HUES64 (cell line): ENCODE data around the gene PKD1L1.

Experiments
- H3K27ac ChIP-seq: 2 replicates; pipeline ENCODE4 v1.7.0; 2013; ENCODE audit warnings: low read depth, low read length, inconsistent platforms
- H3K27me3 ChIP-seq: 2 replicates; pipeline ENCODE4 v1.6.1; 2013; ENCODE audit warnings: mild to moderate bottlenecking, low read length; ENCODE audit not compliant: insufficient read depth
- H3K36me3 ChIP-seq: 2 replicates; pipeline ENCODE4 v1.6.1; 2013; ENCODE audit warnings: mild to moderate bottlenecking, low read length; ENCODE audit not compliant: insufficient read depth
- H3K4me1 ChIP-seq: 2 replicates; pipeline ENCODE4 v1.6.1; 2013; ENCODE audit warnings: mild to moderate bottlenecking, low read length, moderate library complexity; ENCODE audit not compliant: insufficient read depth
- H3K4me3 ChIP-seq: 2 replicates; pipeline ENCODE4 v1.5.1; 2013; ENCODE audit warnings: mild to moderate bottlenecking, low read length, moderate library complexity
- H3K9ac ChIP-seq: 2 replicates; pipeline ENCODE4 v1.6.1; 2013; ENCODE audit warnings: mild to moderate bottlenecking, low read depth, low read length
- H3K9me3 ChIP-seq: 2 replicates; pipeline ENCODE4 v1.6.1; 2013; ENCODE audit warnings: low read depth, low read length; ENCODE audit not compliant: insufficient read depth
- WGBS: fragments of 150-250, 120-280 bp; methylation state at CpG from one replicate; pipeline ENCODE4 v1.1.7; 2013; ENCODE audit warnings: missing lambda C conversion rate; 5-methylcytosine and 5-hydroxymethylcytosine counted together

The PKD1L1 gene

DNA sequence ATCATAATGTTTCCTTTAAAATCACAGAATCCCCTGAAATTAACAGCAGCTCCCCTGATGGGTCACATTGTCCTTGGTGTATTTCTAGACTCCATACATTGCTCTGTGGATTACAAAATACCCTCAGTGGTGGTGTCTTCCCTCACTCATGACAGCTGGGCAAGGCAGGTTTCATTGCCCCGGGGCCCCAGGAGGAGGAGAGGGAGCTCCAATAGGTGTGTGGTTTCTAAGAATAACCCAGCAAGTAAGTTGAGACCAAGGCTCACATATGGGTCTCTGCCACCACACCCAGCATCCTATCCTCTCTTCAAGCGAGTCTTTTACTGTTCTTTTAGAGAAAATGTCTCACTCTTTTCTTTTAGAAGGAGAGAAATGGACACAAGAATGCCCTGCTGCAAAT, 63.6 kb downstream of the PKD1L1 start:
- Histone ChIP-seq H3K27ac (no peak overlapping the region), H3K4me3 (no peak overlapping the region), H3K9me3 (no peaks in the 10 kb centered on the region), H3K9ac (no peak overlapping the region), H3K4me1 (no peaks in the 10 kb centered on the region), H3K27me3 (no peaks in the 10 kb centered on the region), H3K36me3 (no peaks in the 10 kb centered on the region)
- WGBS, result 88% methylated on average over 1 of the region's 2 CpGs

DNA sequence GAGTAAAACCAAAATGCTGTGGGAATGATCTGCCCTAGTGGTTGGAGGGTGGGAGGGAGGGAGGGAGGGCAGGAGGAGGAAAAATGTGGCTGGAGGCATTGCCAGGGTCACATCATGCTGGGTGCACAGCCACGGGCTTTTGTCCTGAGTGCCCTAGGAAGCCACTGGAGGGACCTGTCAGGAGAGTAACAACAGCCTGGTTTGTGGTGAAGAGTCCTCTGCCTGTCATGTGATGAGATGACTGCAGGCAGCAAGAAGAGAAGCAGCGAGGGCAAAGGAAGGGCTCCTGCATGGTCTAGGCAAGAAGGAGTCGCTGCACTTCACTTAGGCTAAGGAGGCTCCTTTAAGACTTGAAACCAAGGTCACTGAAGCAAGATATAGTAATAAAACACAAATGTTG, 65.6 kb downstream of the PKD1L1 start:
- H3K9ac ChIP-seq, result no peak overlapping the region
- H3K27ac ChIP-seq, result no peak overlapping the region
- H3K36me3 ChIP-seq, result no peaks in the 10 kb centered on the region
- H3K27me3 ChIP-seq, result no peaks in the 10 kb centered on the region
- H3K4me3 ChIP-seq, result no peak overlapping the region
- H3K4me1 ChIP-seq, result no peaks in the 10 kb centered on the region
- WGBS, result 86% methylated on average over 3 of the region's 3 CpGs
- H3K9me3 ChIP-seq, result no peaks in the 10 kb centered on the region

DNA sequence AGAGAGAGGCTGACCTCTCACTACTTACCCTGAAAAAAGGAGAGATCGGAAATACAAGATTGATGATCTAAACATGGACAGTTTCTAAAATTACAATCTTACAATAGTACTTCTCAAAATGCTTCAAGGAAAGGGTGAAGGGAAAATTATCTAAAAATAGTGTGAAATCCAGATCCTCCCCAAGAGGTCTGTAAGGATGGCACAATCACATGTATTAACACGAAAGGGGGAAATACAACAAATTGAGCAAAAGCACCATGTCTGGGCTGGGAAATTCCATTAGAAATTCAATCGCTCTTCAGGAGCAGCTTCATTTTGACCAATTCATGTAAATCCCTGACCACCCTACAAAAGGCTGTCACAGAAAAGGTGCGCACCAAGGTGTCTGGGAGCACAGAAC, 67.0 kb downstream of the PKD1L1 start:
- Histone ChIP-seq H3K9me3 (no peaks in the 10 kb centered on the region), H3K9ac (no peak overlapping the region), H3K27ac (no peak overlapping the region), H3K27me3 (no peaks in the 10 kb centered on the region), H3K4me1 (no peaks in the 10 kb centered on the region), H3K36me3 (no peaks in the 10 kb centered on the region), H3K4me3 (no peak overlapping the region)
- WGBS, result 91% methylated on average over 3 of the region's 4 CpGs

DNA sequence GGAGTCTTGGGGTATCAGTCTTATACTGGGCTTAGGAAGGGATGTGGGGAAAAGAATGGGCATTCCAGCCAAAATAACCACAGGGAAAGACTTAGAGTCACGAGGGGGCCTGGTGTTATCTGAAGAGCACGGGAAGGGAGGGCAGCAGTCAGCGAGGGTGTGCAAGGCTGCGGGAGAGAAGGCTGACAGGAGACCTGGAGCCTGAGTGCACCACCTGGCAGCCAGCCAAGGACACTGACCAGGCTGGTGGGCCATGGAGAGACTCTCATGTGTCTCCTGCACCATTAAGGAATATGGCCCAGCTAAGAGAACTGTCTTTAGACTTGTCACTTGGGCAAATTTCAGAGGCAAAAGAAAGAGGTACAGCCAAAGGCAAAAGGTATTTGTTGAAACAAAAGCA, 69.6 kb downstream of the PKD1L1 start:
- H3K9ac ChIP-seq, result no peak overlapping the region
- no peaks in the 10 kb centered on the region for H3K27me3 ChIP-seq
- H3K4me1 ChIP-seq, result no peaks in the 10 kb centered on the region
- H3K9me3 ChIP-seq, result no peaks in the 10 kb centered on the region
- WGBS, result 88% methylated on average over 4 of the region's 4 CpGs
- H3K36me3 ChIP-seq, result no peaks in the 10 kb centered on the region
- no peak overlapping the region for H3K4me3 ChIP-seq
- H3K27ac ChIP-seq, result no peak overlapping the region

DNA sequence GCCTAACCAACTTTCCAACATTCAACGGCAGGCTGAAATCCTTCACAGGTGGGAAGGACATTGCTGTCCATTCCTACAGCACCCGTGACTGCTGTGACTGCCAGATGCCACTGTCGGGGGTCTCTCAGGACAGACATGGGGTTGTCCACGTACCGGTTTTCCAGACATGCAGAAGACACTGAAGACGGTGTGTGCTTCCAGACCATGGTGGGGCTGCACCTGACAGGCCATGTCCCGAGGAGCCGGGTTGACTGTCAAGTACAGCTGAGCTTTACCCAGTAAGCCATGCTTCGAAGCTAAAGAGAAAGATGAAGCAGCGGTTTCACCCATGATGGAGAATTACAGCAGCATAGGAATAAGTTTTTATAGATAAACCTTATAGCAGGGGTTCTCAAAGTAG, 70.9 kb downstream of the PKD1L1 start:
- WGBS, result 94% methylated on average over 10 of the region's 10 CpGs
- no peaks in the 10 kb centered on the region for H3K36me3 ChIP-seq
- H3K9me3 ChIP-seq, result no peaks in the 10 kb centered on the region
- H3K27me3 ChIP-seq, result no peaks in the 10 kb centered on the region; the same call in 1 of the 2 replicates
- H3K27ac ChIP-seq, result no peak overlapping the region
- no peak overlapping the region for H3K4me3 ChIP-seq
- H3K9ac ChIP-seq, result no peak overlapping the region
- H3K4me1 ChIP-seq, result no peaks in the 10 kb centered on the region

DNA sequence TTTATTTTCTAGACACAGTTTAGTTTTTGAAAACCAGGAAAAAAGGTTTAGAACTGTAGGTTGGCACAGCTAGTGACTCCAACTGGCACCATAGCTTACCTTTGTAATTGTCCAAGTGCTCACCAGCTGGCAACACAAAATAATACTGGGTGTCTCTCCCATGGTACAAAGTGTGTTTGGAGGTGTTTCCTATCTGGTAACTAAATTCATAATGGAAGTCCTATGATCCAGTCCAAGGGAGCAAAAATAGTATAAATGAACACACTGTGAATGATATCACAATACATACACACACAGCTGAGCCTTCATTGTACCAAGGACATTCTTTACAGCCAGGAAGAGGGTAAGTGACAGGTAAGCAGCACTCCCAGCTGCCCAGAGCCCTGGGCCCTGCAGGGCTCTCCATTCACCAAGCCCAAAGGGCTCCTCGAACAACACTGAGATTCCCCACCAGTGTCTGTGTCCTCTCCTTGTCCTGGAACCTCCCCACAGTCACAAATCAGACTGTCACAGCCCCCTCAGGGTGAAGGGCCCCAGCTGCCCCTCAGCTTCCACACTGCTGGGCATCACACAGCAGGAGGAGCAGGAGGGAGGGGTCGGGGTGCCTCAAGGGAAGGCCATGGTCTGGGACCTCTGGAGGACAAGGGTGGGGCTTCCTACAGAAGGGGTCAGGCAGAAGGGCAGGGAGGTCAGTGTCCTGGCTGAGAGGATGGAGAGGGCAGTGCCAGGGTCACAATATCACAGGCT, 72.1 kb downstream of the PKD1L1 start:
- Histone ChIP-seq H3K4me3 (no peak overlapping the region), H3K9me3 (no peaks in the 10 kb centered on the region), H3K4me1 (no peaks in the 10 kb centered on the region), H3K9ac (no peak overlapping the region), H3K27me3 (no peaks in the 10 kb centered on the region; the same call in 1 of the 2 replicates), H3K27ac (no peak overlapping the region), H3K36me3 (no peaks in the 10 kb centered on the region)
- WGBS, result 98% methylated on average over 2 of the region's 2 CpGs

DNA sequence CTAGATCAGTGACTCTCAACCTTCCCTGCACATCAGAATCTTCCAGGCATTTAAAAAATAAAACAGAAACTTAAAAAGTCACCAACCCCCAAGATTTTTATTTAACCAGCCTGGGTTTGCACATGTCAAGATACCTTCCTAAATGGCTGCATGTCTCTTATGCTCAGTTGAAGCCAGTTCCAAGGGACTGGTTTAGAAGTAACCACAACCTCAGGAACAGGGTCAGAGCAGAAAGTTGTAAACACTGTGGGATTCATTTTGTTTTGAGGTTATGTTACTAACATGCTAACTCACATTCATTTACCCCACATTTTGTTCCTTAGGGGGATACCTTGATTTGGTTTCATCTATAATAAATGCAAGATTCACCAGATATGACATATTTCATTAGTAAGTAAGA, 72.9 kb downstream of the PKD1L1 start:
- Histone ChIP-seq H3K4me1 (no peaks in the 10 kb centered on the region), H3K9me3 (no peaks in the 10 kb centered on the region), H3K36me3 (no peaks in the 10 kb centered on the region), H3K27me3 (no peaks in the 10 kb centered on the region; the same call in 1 of the 2 replicates), H3K4me3 (no peak overlapping the region), H3K9ac (no peak overlapping the region), H3K27ac (no peak overlapping the region)

DNA sequence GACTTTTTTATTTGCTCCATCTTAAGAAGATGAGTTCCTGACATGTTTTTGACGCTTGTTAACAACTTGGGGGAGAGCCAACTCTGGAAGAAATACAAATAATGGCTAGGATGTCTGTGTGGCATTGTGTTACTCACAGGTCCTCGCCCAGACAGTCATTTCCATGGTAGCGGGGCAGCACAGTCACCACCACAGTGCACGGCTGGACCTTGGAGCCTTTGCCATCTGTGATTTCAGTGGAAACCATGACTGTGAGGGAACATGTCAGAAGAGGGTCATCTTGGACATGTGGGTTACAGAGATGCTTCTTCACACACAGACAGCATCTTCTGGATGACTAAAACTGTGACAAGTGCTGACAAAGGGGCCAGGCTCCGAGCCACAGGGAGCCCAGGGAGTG, 74.5 kb downstream of the PKD1L1 start:
- no peaks in the 10 kb centered on the region for H3K4me1 ChIP-seq
- H3K4me3 ChIP-seq, result no peak overlapping the region
- 92% methylated on average over 5 of the region's 5 CpGs for WGBS
- H3K9me3 ChIP-seq, result no peaks in the 10 kb centered on the region
- H3K27ac ChIP-seq, result no peak overlapping the region
- no peaks in the 10 kb centered on the region for H3K36me3 ChIP-seq
- H3K9ac ChIP-seq, result no peak overlapping the region
- no peaks in the 10 kb centered on the region; the same call in 1 of the 2 replicates for H3K27me3 ChIP-seq

DNA sequence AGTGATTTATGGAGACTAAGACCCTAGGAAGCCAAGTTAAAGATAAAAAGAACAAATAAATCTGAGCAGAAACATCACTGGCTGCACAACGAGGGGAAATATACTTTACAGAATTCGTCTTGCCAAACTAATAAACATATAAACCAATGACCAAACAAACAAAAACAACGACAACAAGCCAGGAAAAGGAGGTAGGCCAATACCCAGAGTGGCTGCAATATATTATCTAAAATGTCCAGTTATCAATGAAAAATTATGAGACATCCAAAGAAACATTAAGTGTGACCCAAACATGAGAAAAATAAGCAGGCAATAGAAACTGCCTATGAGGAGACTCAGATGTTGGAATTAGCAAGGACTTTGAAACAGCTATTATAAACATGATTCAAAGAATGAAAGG, 81.0 kb downstream of the PKD1L1 start:
- WGBS, result 84% methylated on average over 2 of the region's 3 CpGs
- no peak overlapping the region for H3K9ac ChIP-seq
- H3K4me1 ChIP-seq, result no peaks in the 10 kb centered on the region
- H3K27me3 ChIP-seq, result no peaks in the 10 kb centered on the region; the same call in 1 of the 2 replicates
- no peaks in the 10 kb centered on the region for H3K36me3 ChIP-seq
- no peak overlapping the region for H3K4me3 ChIP-seq
- no peak overlapping the region for H3K27ac ChIP-seq
- no peaks in the 10 kb centered on the region for H3K9me3 ChIP-seq

DNA sequence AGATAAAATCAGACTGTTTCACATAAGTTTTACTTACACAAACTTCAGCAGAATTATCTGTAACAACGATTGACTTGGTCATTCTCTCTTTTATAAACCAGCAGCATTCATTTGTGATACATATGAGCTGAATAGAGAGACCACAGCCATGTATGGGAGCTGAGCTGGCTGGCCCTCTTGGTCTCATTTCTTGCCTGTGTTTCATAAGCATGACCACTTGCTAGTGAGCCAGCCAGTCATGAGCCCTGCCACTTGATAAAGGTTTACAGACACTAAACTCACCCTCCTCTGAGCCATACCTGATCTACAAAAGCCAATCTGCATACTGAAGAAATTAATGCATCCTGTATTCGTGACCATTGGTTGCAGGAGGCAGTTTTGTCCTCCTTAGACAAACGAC, 82.1 kb downstream of the PKD1L1 start:
- Histone ChIP-seq H3K27ac (no peak overlapping the region), H3K9me3 (no peaks in the 10 kb centered on the region), H3K4me3 (no peak overlapping the region), H3K4me1 (no peaks in the 10 kb centered on the region), H3K27me3 (no peaks in the 10 kb centered on the region), H3K9ac (no peak overlapping the region), H3K36me3 (no peaks in the 10 kb centered on the region)
- WGBS, result 92% methylated on average over 3 of the region's 3 CpGs

DNA sequence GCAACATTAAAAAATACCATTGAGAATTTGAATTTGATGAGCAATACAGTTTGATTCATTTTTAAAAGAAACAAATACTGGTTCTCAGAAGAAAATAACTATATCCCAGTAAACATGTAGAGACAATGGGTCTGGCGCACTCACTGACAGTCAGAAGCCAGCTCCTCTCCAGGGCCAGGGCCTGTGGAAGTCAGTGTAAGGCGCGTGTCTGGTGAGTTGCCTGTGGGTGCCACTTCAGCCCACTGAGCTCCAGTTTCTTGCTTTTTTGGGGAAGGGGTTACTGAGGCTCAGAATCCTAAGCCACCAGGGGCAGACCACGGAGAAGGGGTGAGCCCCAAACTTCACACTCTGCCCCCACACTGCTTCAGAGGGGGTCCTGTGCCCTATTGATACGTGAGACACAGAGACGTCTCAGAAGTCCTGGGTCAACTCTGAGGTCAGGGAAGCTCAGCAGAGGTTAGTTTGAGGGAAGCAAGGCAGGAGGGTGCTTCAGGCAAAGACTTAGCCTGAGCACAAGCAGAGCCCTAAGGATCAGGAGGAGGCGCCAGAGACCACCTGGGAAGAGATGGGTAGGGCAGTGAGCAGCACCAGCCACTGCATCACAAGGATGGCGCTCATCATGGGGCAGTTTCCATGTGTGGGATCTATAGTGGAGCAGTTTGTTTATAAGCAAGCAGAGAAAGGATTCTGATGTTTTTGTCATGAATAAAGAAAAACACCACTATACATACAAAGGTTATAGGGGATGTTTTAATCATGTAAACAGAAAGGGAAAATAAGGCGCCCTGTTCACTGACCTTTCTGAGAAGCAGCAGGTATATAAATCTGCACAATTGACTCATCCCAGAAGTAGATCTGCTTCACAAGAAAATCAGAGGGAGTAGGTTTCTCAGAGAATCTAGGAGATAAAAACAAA, 95.7 kb downstream of the PKD1L1 start:
- Histone ChIP-seq H3K9ac (no peak overlapping the region), H3K36me3 (no peaks in the 10 kb centered on the region), H3K27ac (no peak overlapping the region), H3K27me3 (no peaks in the 10 kb centered on the region), H3K9me3 (no peaks in the 10 kb centered on the region), H3K4me1 (no peaks in the 10 kb centered on the region), H3K4me3 (no peak overlapping the region)
- WGBS, result 74% methylated on average over 9 of the region's 9 CpGs
